ENCODE measurements around the gene FARS2. TPM values are rescaled to one million over a fixed set of nuclear protein-coding genes. Genes with fewer than 3 reads are reported as not detected.

The FARS2 gene
- polyA plus RNA-seq, 4 donors, result 13.9 to 21.7 (median 19.6) TPM

GRCh38 chr6:5493806-5494205 lies 232.5 kb downstream of the FARS2 start:
- DNase-seq (ENCODE audit: low read depth in 4 of 4, low spot score in 3 of 4), result no peak

DNA sequence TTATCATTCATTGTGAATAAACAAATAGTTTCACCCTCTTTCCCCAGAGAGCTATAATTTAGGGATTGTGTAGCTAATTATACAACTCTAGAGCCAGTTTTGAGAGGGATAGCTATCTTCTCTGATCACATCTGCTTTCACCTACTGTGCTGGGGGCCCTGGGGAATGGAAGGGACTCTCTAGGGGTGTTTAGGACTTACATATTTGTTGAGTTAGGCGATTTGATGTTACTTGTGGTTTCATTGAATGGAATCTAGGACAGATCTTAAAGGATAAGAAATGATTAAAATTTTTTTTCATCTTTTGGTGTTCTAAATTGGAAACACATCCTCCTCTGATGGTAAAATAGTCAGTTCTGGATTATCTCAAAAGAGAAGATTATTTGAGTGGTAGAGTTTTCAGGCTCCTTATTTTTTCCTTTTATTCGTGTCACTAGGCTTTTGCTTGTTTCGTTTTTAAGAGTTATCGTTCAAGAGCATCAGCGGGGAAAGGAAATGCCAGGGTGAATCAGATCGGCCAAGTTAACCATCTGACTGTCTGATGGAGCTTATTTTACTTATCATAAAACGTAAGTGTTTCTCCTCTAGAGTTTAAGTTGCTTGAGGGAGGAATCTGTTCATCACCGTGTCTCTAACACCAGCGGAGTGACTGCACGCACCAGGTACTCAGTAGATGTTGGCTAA lies 236.7 kb downstream of the FARS2 start:
- DNase-seq (ENCODE audit: low read depth in 4 of 4, low spot score in 3 of 4), result no peak

DNA sequence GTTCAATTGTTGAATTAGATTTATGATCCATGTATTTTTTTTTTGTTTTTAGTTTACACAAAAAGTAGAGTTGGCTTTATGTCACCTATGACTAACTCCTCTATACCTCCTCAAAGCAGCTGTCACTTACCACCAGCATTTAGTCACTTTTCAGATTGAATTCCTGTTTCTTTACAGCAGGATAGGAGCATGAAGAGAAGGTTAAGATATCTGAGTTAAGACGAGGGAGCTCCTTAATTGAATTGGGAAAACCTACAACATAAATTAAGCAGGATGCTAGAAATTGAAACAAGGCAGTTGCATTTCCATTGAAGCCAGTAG lies 237.2 kb downstream of the FARS2 start:
- no peak for DNase-seq (ENCODE audit: low read depth in 4 of 4, low spot score in 3 of 4)

- DNase-seq (ENCODE audit: low read depth in 4 of 4, low spot score in 3 of 4), result no peak
Measured at GRCh38 chr6:5499644-5500306, 238.5 kb downstream of the FARS2 start.

DNA sequence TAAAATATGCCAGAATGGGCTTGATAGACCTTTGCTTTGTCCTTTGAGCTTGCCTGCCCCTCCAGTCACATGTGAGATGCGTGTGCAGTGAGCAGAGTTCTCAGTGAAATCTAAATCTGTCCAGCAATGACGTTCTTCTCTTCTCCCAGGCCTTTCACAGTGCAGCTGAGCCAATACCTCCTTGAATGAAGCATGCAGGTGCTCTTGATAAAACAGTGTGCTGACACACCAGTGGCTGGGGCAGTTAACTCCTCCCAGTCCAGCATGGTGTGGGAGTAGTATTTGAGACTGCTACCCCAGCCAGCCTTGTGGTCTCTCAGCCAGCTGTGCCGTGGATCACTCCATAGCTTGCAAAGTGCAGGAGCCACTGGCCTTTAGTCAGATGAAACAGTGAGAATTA lies 240.5 kb downstream of the FARS2 start:
- no peak for DNase-seq (ENCODE audit: low read depth in 4 of 4, low spot score in 3 of 4)

DNA sequence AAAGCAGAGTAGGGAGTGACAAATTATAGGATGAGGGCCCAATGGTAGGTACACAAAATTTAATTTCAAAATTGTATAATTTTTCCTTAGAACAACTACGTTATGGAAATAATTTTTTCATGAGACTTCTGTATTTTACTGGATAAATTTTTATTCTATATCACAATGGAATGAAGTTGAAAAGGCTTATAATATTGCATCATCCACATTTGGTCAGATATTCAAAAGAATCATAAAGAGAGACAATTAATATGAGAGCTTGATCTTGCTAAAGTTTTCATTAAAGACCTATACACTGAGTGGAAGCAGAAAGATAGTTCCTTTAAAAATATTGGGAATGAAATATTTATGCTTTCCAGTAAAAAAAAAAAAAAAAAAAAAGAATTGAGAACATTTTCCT lies 242.8 kb downstream of the FARS2 start:
- no peak for DNase-seq (ENCODE audit: low read depth in 4 of 4, low spot score in 3 of 4)

DNA sequence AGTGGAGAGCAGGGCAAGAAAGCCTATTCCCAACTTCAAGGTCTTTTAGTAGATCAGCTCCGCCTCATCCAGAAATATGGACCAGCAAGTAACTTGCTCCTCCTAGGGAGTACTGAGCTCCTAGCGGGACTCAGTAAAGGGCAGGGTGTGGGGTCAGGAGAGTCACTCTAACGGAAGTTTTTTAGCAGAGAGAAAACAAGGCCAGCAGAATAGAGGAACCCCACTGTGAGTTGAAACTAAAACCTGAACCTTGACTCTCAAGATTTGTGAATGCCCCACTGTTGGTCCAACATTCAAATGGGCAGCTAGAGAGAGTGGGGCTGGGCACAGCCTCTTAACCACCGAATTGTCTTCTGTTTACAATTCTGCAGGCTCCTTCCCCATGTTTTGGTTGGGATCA lies 244.8 kb downstream of the FARS2 start:
- DNase-seq (ENCODE audit: low read depth in 4 of 4, low spot score in 3 of 4), result no peak

DNA sequence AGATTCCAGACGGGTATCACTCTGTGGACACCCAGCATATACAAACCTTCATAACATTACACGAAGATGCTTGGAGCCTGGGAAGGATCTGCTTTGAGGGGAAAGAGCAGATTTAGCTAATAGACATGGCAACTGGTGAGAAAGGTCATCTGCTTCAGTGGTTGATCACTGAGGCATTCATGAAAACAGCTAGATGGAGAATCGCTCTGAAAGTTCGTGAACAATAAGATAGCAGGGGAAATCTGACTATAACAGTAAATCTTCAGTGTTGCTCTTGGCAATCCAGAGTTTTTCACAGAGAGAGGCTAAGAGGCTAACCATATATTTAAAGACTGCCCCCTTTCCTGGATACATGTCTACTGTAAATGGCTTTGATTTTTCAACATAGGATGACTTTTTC lies 245.3 kb downstream of the FARS2 start:
- DNase-seq (ENCODE audit: low read depth in 4 of 4, low spot score in 3 of 4), result peak in 1 of 4 donors; percentile 14

DNA sequence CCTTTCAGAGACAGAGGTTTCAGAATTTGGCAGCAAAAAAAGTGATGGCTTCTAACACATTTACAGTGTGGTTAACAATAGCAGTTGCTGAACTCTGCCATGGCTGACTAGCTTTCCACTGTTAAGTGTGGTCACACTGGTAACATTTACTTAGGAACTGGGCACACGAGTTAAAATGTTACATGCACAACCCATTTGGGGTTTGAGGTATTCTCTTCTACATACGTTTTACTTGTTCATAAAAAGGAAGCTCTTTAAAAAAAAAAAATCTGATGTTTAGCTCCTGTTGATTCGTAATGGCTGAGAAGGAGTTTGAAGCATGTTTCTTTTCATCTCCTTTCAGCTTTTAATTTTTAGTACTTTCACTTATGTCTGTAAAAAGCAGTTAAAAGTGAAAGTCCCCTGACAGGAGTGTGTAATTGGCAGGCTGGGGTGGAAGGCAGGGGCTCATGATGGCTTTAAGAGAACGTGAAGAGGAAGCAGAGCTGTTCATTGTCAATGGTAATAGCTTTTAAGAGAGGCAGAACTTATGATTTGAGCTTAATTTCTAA lies 245.9 kb downstream of the FARS2 start:
- no peak for DNase-seq (ENCODE audit: low read depth in 4 of 4, low spot score in 3 of 4)

DNA sequence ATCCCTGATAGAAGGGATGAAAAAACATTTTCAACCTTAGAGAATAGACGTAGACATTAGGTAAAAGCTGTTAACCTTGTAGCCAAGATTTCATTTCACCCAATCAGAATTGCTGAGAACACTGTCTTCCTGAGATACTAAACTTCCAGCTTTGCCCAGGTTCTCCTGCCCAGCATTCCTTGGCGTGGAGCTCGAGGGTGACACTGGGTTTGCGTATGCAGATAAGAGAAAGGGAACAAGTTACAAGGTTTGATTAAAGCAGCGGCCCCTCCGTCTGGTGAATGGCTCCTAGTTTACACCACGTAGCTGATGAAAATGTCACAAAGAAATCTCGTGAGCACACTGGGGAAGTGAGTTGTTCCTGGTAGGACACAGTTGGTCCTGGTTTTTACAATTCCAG lies 247.8 kb downstream of the FARS2 start:
- DNase-seq (ENCODE audit: low read depth in 4 of 4, low spot score in 3 of 4), result no peak

GRCh38 chr6:5510331-5511133 lies 249.2 kb downstream of the FARS2 start:
- DNase-seq (ENCODE audit: low read depth in 4 of 4, low spot score in 3 of 4), result no peak

- DNase-seq (ENCODE audit: low read depth in 4 of 4, low spot score in 3 of 4), result no peak
Measured at GRCh38 chr6:5511954-5512353, 250.6 kb downstream of the FARS2 start.

DNA sequence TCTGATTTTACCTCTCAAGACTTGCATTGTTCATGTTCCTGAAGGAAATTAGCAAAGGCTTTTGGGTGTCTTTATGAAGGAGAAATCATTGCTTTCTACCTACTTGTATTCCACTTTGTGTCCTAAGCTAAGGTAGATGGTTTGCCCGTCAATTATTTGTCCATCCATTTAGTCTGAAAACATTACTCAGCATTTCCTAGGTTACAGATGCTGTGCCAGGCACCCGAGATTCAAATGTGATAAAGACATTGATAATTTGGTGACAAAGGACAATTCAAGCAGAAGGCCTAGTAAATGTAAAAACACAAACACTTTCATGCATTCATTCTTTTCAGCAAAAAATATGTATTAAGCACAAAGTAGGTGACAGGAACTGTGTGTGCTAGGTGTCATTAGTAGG lies 251.1 kb downstream of the FARS2 start:
- no peak for DNase-seq (ENCODE audit: low read depth in 4 of 4, low spot score in 3 of 4)

DNA sequence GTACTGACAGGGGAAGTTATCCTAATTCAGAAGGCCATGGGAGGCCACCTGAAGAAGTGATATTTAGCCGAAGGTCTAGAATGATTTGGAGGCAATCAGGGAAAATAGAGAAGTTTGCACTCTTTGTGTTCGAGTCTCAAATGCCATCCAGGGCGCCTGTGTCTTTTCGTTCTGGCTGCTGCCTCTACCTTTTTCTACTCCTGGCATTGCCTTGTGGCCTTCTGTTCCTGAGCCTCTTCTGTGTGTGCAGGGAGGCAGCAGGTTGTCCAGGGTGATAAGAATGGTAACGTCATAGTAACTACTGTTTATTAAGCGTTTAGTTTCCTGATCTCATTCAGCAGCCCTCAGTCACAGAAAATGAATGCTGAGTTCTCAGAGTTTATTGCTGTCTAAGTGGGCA lies 252.1 kb downstream of the FARS2 start:
- no peak for DNase-seq (ENCODE audit: low read depth in 4 of 4, low spot score in 3 of 4)

- DNase-seq (ENCODE audit: low read depth in 4 of 4, low spot score in 3 of 4), result no peak
Measured at GRCh38 chr6:5514353-5514752, 253.0 kb downstream of the FARS2 start.

DNA sequence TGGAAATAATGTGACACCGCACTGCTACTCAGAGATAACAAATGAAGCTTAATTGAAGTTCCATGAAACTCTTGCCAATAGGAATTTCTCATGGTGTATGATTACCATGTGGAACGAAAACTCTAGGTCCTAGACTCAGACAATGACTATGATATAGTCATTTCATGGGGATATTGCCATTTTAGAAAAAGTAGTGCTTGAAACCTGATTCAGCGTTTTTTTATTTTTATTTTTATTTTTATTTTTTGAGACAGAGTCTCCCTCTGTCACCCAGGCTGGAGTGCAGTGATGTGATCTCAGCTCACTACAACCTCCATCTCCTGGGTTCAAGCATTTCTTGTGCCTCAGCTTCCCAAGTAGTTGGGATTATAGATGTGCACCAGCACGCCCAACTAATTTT lies 253.9 kb downstream of the FARS2 start:
- DNase-seq (ENCODE audit: low read depth in 4 of 4, low spot score in 3 of 4), result no peak

GRCh38 chr6:5516036-5516435 lies 254.7 kb downstream of the FARS2 start:
- no peak for DNase-seq (ENCODE audit: low read depth in 4 of 4, low spot score in 3 of 4)

- no peak for DNase-seq (ENCODE audit: low read depth in 4 of 4, low spot score in 3 of 4)
Measured at GRCh38 chr6:5517796-5518195, 256.5 kb downstream of the FARS2 start.

- DNase-seq (ENCODE audit: low read depth in 4 of 4, low spot score in 3 of 4), result no peak
Measured at GRCh38 chr6:5518936-5519491, 257.7 kb downstream of the FARS2 start.

DNA sequence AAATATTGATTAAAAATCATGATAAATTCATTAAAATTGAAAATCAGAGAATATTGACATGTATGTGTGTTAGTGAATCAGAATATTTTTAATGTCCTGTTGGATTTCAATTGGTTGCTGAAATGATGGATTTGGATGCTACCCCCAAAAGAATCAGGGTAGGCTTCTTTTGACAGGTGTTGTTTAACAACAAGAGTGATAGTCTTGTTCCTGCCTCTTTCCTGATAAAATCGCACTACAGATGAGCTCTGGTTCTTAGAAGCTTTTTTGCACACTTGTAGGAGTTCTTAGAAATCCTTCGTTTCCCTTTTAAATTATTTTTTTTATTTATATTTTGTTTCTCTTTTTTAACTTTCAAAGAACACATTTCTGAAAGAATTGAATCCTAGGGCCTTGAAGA lies 259.5 kb downstream of the FARS2 start:
- DNase-seq (ENCODE audit: low read depth in 4 of 4, low spot score in 3 of 4), result no peak

DNA sequence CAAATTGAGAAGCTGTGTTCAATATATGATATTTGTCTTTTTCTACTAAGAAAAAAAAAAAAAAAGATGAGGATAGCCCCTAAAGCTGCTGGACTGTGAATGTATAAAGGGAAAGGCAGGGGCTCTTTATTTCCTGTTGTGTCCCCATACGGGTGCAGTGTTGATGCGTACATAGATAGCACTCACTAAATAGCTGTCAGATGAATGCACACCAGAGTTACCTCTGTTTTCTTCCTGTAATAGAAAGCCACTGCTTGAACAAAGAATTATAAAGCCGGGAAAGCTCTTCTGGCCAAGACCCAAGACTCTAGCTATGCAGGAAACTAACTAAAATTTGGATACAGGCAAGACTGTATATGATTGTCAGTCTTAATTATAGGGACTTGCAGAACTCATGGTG lies 260.0 kb downstream of the FARS2 start:
- no peak for DNase-seq (ENCODE audit: low read depth in 4 of 4, low spot score in 3 of 4)
